ENCODE data around the gene ING3. TPM values are rescaled to one million over a fixed set of nuclear protein-coding genes. Genes with fewer than 3 reads are reported as not detected.

ING3 gene
- total and polyA plus RNA-seq, 2 of the 13 experiments (the other 11 are each of a cell fraction or from before 2014, with no cell fraction given) = 6.9 to 12.8 TPM

Small RNAs within 50 kb of the gene (small RNA-seq; reads per million reads assigned to genes)
- gene RNA5SP240 (ENCODE audit: insufficient read depth in 2 of 3, insufficient read length in 3 of 3, low read depth in 2 of 3, low replicate concordance in 1 of 3) = 0 reads per million in 3 experiments

Other genes starting within 250 kb of the ING3 start
- 0.70 and 0.95 TPM in 2 replicates for gene TSPAN12, start 92.6 kb upstream of the ING3 start, total RNA-seq (2016; rRNA removed; fragmentation: Illumina TruSeq; extraction: Trizol)
- 0.24 and 0.48 TPM in 2 replicates for gene TSPAN12, start 92.6 kb upstream of the ING3 start, polyA plus RNA-seq (2011; rRNA removed)
- 27.0 and 41.6 TPM in 2 replicates for gene CPED1, start 37.9 kb downstream of the ING3 start, total RNA-seq (2016; rRNA removed; fragmentation: Illumina TruSeq; extraction: Trizol)
- 8.1 and 11.5 TPM in 2 replicates for gene CPED1, start 37.9 kb downstream of the ING3 start, polyA plus RNA-seq (2011; rRNA removed)